Measurements from ENCODE around the gene MACROD1. TPM values are rescaled to one million over a fixed set of nuclear protein-coding genes. Genes with fewer than 3 reads are reported as not detected.

The MACROD1 gene
- total and polyA plus RNA-seq, 2 of the 13 experiments (the other 11 are each of a cell fraction or from before 2014, with no cell fraction given), result 23.1 to 34.5 TPM

DNA sequence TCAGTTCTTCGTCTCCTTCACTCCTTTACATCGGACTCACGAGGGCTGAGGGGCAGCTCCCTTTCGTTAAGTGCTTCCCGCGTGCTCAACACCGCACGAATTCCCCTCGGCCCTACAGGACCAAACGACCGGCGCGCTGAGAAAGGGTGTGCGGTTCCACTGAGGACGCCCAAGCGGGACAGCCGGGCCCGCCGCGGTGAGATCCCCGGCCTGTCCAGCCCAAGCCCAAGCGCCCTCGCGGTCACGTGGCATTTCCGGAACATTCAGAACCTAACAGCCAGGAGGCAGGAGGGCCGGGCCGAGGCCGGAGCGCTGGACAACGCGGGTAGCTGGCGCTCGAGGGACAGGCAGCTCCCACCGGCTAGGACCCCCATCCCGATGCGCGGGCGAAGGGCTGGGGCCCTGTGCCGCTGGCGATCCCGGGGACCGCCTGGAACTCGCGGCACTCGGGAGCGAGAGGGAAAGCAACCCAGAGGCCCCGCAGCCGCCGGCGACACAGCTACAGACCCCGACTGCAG is 19.3 kb upstream of the MACROD1 start:
- Histone ChIP-seq H4K20me1 (ENCODE audit: insufficient read depth, low read length) (peaks cover 15% of the 10 kb centered on the region), H3K4me2 (ENCODE audit: low read depth, low read length) (peak overlapping the region; percentile 88), H3K4me1 (ENCODE audit: insufficient read depth, low read length) (peaks cover 46% of the 10 kb centered on the region), H3K27ac (ENCODE audit: extremely low read length, insufficient read depth, low read length) (peak overlapping the region; percentile 83), H3K4me3 (replicated peaks in 1 of 3; ENCODE audit: insufficient read depth in 1 of 3, low read depth in 2 of 3, low read length in 3 of 3) (peak overlapping the region; percentile 60 to 75 (median 60)), H3K27me3 (ENCODE audit: control insufficient read depth in 1 of 2, insufficient read depth in 2 of 2, low read length in 2 of 2) (no peaks in the 10 kb centered on the region), H3K9ac (ENCODE audit: insufficient read depth, low read depth, low read length) (peak overlapping the region; percentile 80), H3K9me3 (ENCODE audit: low read length) (no peaks in the 10 kb centered on the region), H2AFZ (ENCODE audit: low read length) (no peak overlapping the region), H3K79me2 (ENCODE audit: insufficient read depth, low read length) (no peaks in the 10 kb centered on the region), H3K36me3 (replicated peaks in 1 of 2; ENCODE audit: control insufficient read depth in 1 of 2, insufficient read depth in 2 of 2, low read length in 2 of 2) (peaks cover 2 to 3% of the 10 kb centered on the region in 2 experiments; a peak in 2 of 5 replicates)
- ATAC-seq (peak; percentile 60), DNase-seq (ENCODE audit: low spot score) (peak; percentile 79), FAIRE-seq (no peak)
- BruUV-seq (replicated peaks), result TSS peak; percentile 85
- ChIA-PET POLR2A (interaction anchor here (0.8 to 2.7 kb wide), 29 partner anchors 10 to 1344 kb away, joined by 3 to 31 read pairs (median 6); partner anchors contain the start of genes BAD, ESRRA, FERMT3 and FKBP2), CTCF (ENCODE audit: low intra/inter-chr PET ratio, low total read pairs) (no interaction called here)
- intact Hi-C loops (cut with micrococcal nuclease; ENCODE audit: unreplicated experiment), result loop anchor here (5.0 to 10.0 kb wide), 2 partner anchors 57 to 120 kb away; partner anchors contain the start of genes CATSPERZ, ESRRA and FKBP2
- WGBS (ENCODE audit: low lambda C conversion rate), result 5% methylated on average over 4 of the region's 52 CpGs
- in situ Hi-C loops (cut with HindIII; ENCODE audit: extremely low pct_ligation_motif_present, low pct_unique_long_range_greater_than_20kb), result no loop called here
- peak in 1 of 2 experiments; percentile 35; a peak in 1 of 4 replicates for TF ChIP-seq NR2F1 (CRISPR knock-in tag; IDR thresholded peaks at IDR 0.05)
- TF ChIP-seq ATRX (CRISPR knock-in tag; IDR thresholded peaks at IDR 0.05; ENCODE audit: borderline replicate concordance), result no peak
- TF ChIP-seq, protein P1, sequence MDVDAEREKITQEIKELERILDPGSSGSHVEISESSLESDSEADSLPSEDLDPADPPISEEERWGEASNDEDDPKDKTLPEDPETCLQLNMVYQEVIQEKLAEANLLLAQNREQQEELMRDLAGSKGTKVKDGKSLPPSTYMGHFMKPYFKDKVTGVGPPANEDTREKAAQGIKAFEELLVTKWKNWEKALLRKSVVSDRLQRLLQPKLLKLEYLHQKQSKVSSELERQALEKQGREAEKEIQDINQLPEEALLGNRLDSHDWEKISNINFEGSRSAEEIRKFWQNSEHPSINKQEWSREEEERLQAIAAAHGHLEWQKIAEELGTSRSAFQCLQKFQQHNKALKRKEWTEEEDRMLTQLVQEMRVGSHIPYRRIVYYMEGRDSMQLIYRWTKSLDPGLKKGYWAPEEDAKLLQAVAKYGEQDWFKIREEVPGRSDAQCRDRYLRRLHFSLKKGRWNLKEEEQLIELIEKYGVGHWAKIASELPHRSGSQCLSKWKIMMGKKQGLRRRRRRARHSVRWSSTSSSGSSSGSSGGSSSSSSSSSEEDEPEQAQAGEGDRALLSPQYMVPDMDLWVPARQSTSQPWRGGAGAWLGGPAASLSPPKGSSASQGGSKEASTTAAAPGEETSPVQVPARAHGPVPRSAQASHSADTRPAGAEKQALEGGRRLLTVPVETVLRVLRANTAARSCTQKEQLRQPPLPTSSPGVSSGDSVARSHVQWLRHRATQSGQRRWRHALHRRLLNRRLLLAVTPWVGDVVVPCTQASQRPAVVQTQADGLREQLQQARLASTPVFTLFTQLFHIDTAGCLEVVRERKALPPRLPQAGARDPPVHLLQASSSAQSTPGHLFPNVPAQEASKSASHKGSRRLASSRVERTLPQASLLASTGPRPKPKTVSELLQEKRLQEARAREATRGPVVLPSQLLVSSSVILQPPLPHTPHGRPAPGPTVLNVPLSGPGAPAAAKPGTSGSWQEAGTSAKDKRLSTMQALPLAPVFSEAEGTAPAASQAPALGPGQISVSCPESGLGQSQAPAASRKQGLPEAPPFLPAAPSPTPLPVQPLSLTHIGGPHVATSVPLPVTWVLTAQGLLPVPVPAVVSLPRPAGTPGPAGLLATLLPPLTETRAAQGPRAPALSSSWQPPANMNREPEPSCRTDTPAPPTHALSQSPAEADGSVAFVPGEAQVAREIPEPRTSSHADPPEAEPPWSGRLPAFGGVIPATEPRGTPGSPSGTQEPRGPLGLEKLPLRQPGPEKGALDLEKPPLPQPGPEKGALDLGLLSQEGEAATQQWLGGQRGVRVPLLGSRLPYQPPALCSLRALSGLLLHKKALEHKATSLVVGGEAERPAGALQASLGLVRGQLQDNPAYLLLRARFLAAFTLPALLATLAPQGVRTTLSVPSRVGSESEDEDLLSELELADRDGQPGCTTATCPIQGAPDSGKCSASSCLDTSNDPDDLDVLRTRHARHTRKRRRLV (CRISPR knock-in tag; IDR thresholded peaks at IDR 0.05), result peak; percentile 89
- no peak for TF ChIP-seq ZNF326 (CRISPR knock-in tag; IDR thresholded peaks at IDR 0.05; ENCODE audit: borderline replicate concordance)
- 0 out of 2 replicates have a peak, but pooled peaks have one; percentile 86 for TF ChIP-seq ZNF251 (CRISPR knock-in tag; IDR thresholded peaks at IDR 0.05)
- no peak; the same call in 1 of the 2 replicates for TF ChIP-seq ZNF652 (CRISPR knock-in tag; IDR thresholded peaks at IDR 0.05; ENCODE audit: borderline replicate concordance, low read depth)
- peak; percentile 97 for TF ChIP-seq ZNF30 (CRISPR knock-in tag; IDR thresholded peaks at IDR 0.05)
- peak; percentile 71; the same call in 1 of the 2 replicates for TF ChIP-seq ZNF205 (CRISPR knock-in tag; IDR thresholded peaks at IDR 0.05)
- no peak for TF ChIP-seq GLMP (CRISPR knock-in tag; IDR thresholded peaks at IDR 0.05; ENCODE audit: borderline replicate concordance)
- no peak for TF ChIP-seq ZNF577 (CRISPR knock-in tag; IDR thresholded peaks at IDR 0.05; ENCODE audit: borderline replicate concordance, low read depth)
- peak; percentile 99 for TF ChIP-seq RBFOX2 (IDR thresholded peaks at IDR 0.05; ENCODE audit: low read depth, low read length)
- no peak for TF ChIP-seq RFX1 (IDR thresholded peaks at IDR 0.05)
- no peak for TF ChIP-seq ZKSCAN8 (CRISPR knock-in tag; IDR thresholded peaks at IDR 0.05; ENCODE audit: borderline replicate concordance)
- TF ChIP-seq KLF6 (CRISPR knock-in tag; IDR thresholded peaks at IDR 0.05), result peak; percentile 98
- TF ChIP-seq CSRNP2 (CRISPR knock-in tag; conservative IDR thresholded peaks at IDR 0.05; ENCODE audit: low read depth), result no peak; the same call in 1 of the 2 replicates

All from HepG2 (cell line).